ENCODE data around the gene ZDHHC11B.
A peak's percentile ranks its signal among the peaks of the same experiment; 100 is the strongest.
"Not testable (repeated sequence)": the region's sequence is repeated elsewhere in the genome, so short reads cannot be mapped to it uniquely, and the experiment has no call there.

Gene ZDHHC11B

GRCh38 chr5:696753-697702 lies 87.5 kb downstream of the ZDHHC11B start:
- DNase-seq (ENCODE audit: extremely low spot score); POLR2A ChIA-PET; CTCF ChIA-PET: not testable (repeated sequence)

GRCh38 chr5:696191-696590 lies 88.3 kb downstream of the ZDHHC11B start:
- CTCF ChIA-PET; POLR2A ChIA-PET; DNase-seq (ENCODE audit: extremely low spot score): not testable (repeated sequence)

GRCh38 chr5:695475-695874 lies 89.1 kb downstream of the ZDHHC11B start:
- DNase-seq (ENCODE audit: extremely low spot score); CTCF ChIA-PET: not testable (repeated sequence)

GRCh38 chr5:694042-694431 lies 90.5 kb downstream of the ZDHHC11B start:
- CTCF ChIA-PET; POLR2A ChIA-PET; DNase-seq (ENCODE audit: extremely low spot score): not testable (repeated sequence)

More at GRCh38 chr5:695475-695874, 89.1 kb downstream of the ZDHHC11B start:
- POLR2A ChIA-PET: not testable (repeated sequence)

DNA sequence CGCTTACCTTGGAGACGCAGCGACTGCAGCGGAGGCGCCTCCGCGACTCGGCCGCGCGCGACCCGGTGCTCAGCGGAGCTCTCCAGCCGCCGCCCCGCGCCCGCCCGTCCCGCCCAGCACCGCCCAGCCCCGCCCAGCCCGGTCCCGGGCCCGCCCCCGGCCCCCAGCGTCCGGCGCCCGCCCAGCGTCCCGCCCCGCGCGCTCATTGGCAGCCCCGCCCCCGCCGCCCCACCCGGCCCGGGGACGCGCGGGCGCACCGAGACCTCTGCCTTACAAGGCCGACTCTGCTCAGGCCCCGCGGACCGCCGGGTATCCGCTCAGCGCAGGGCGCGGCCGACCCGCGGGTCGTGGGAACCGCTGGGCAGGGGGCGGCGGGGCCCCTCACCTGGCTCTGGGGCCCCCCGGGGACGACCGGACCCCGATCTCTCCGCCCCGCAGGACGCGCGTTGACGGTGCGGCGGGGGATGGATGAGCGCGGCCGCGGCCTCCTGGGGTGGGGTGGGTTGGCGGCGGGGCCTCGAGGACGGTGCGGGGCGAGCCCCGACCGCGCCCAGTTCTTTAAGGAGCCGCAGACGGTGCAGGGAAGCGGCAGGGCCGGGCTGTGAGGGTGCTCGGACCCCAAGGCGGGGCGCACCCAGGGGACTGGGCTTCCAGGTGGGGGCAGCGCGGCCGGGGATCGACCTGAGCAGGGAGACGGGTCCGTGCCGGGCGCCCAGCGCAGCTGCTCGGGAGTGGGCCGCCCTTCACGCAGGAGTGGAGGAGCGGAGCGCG lies 91.1 kb downstream of the ZDHHC11B start, which contains the start of gene TPPP:
TPPP (minus strand) TSS at position 82 of the 771 bp plus-strand sequence. CDS start 15,292 bp downstream, outside the sequence.
- DNase-seq (ENCODE audit: extremely low spot score): peak; percentile 88
- POLR2A ChIA-PET: interaction anchor here (0.6 kb wide), 1 partner anchor 199 kb away, joined by 4 read pairs; the partner anchor contains the start of genes BRD9 and TRIP13
- CTCF ChIA-PET: not testable (repeated sequence)

DNA sequence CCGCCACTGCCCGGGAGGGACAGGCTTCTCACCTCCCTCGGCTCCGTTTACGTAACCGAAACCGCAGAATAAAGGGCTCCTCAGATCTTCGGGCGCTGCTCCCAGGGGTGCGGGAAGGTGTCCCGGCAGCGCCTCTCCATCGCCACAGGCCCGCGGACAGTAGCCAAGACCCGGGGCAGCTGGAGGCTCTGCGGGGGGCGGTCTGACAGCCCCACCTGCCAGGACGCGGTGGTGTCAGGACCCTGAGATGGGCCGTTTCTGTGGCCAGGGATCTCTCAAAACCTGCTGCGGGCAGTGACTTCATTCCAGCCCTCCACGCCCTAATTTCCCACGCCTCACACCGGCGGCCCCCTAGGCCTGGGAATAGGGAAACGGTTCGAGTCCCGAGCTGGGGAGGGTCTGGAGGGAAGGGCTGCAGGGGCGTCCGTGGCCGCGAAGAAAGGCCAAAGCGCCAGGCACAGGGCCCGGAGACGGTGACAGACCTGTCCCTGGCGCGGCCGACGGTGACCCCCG lies 91.9 kb downstream of the ZDHHC11B start:
- POLR2A ChIA-PET; DNase-seq (ENCODE audit: extremely low spot score); CTCF ChIA-PET: not testable (repeated sequence)

GRCh38 chr5:691817-692528 lies 92.6 kb downstream of the ZDHHC11B start:
- DNase-seq (ENCODE audit: extremely low spot score): no peak
- ChIA-PET CTCF (no interaction called here), POLR2A (no interaction called here)
- TF ChIP-seq ZNF384 (IDR thresholded peaks at IDR 0.05) (no peak), FOXA1 (IDR thresholded peaks at IDR 0.05) (no peak), ELF4 (IDR thresholded peaks at IDR 0.05) (no peak), HDGF (IDR thresholded peaks at IDR 0.05; ENCODE audit: borderline replicate concordance) (no peak), NFRKB (IDR thresholded peaks at IDR 0.05) (no peak), TARDBP (IDR thresholded peaks at IDR 0.05) (no peak), LEF1 (IDR thresholded peaks at IDR 0.05; ENCODE audit: borderline replicate concordance) (no peak), ARNT (IDR thresholded peaks at IDR 0.05) (no peak), SP1 (IDR thresholded peaks at IDR 0.05) (no peak), L3MBTL2 (conservative IDR thresholded peaks at IDR 0.05) (no peak), BHLHE40 (IDR thresholded peaks at IDR 0.05; ENCODE audit: borderline replicate concordance) (no peak), CTBP1 (IDR thresholded peaks at IDR 0.05; ENCODE audit: borderline replicate concordance) (no peak), FOXM1 (IDR thresholded peaks at IDR 0.05; ENCODE audit: borderline replicate concordance) (no peak)
- TF ChIP-seq, protein P1, sequence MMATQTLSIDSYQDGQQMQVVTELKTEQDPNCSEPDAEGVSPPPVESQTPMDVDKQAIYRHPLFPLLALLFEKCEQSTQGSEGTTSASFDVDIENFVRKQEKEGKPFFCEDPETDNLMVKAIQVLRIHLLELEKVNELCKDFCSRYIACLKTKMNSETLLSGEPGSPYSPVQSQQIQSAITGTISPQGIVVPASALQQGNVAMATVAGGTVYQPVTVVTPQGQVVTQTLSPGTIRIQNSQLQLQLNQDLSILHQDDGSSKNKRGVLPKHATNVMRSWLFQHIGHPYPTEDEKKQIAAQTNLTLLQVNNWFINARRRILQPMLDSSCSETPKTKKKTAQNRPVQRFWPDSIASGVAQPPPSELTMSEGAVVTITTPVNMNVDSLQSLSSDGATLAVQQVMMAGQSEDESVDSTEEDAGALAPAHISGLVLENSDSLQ (IDR thresholded peaks at IDR 0.05): no peak

DNA sequence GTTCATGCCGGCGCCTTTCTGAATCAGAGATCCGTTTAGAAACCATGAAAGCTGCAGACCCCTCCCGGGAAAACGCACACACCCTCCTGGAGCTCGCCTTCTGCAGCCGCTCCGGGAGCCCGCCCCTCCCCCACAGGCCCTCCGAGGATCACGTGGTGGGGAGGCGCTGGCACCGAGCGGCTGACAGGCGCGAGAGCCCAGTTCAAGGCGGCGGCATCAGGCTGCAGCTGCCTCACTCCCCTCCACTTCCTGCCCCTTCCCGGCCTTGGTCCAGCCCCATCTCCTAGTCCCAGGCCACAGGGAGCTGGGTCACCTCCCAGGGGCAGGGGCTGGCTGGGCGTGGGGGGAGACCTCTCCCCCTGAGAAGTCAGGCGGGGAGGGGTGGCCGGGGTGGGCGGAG lies 93.5 kb downstream of the ZDHHC11B start:
- DNase-seq (ENCODE audit: extremely low spot score); CTCF ChIA-PET; POLR2A ChIA-PET: not testable (repeated sequence)

- POLR2A ChIA-PET; DNase-seq (ENCODE audit: extremely low spot score); CTCF ChIA-PET: not testable (repeated sequence)
Observed at GRCh38 chr5:690293-690692, 94.2 kb downstream of the ZDHHC11B start.

DNA sequence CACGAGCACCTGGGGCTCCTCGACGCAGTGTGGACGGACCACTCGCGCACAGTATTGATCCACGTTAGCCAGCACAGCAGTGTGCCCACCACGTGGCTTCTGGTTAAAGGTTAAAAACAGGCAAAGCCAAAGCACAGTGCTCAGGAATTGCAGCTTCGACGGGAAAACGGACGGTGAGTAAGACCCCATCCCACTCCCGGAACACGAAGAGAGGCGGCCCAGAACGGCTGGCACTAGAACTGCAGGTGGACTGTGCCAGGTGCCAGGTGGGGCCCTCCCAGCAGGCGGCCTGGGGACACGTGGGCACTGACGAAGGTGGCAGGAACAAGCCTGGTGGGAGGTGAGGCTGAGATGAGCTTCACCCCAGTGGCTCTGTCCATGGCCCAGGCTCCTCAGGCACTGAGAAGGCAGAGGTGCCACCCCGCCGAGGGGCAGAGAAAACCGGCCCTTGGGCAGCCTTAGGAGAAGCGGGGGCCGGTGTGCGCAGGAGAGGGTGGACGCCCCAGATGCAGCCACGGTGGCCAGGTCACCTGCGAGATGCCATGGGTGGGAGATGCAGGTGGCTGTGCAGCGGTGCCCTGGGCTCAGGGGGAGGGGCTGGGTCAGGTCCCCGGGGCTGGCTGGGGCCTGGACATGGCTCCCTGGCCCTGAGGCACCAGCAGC lies 96.0 kb downstream of the ZDHHC11B start:
- DNase-seq (ENCODE audit: extremely low spot score); POLR2A ChIA-PET; CTCF ChIA-PET: not testable (repeated sequence)

- DNase-seq (ENCODE audit: extremely low spot score); CTCF ChIA-PET; POLR2A ChIA-PET: not testable (repeated sequence)
Observed at GRCh38 chr5:686936-687335, 97.6 kb downstream of the ZDHHC11B start.

GRCh38 chr5:686172-686523 lies 98.4 kb downstream of the ZDHHC11B start:
- DNase-seq (ENCODE audit: extremely low spot score); CTCF ChIA-PET; POLR2A ChIA-PET: not testable (repeated sequence)

Data from HEK293T (cell line).